Left lung (tissue), 10 donors: ENCODE measurements around the gene IGDCC3. TPM values are rescaled to one million over a fixed set of nuclear protein-coding genes. Genes with fewer than 3 reads are reported as not detected.

Source experiments
- ATAC-seq: fragments of 200-7000 bp; cut with Tn5 transposase; one replicate; pipeline ENCODE4 v1.9.1; 2020; ENCODE audit warnings: moderate library complexity
- DNase-seq, 4 donors: peaks; one replicate each; pipeline ENCODE4 v3.0.0-alpha.2; 2013 to 2020
- H3K27ac ChIP-seq, 2 donors: fragments of 200-600 bp; sonication (generic) in 1 of 2; one replicate each; pipeline versions ENCODE4 v1.5.0 to v1.8.0; 2020 to 2021
- H3K27me3 ChIP-seq, 2 donors: fragments of 200-600 bp; sonication (generic) in 1 of 2; one replicate each; pipeline versions ENCODE4 v1.5.0 to v1.8.0; 2020 to 2021
- H3K36me3 ChIP-seq, 2 donors: fragments of 200-600 bp; sonication (generic) in 1 of 2; one replicate each; pipeline versions ENCODE4 v1.5.0 to v1.8.0; 2020 to 2021
- H3K4me1 ChIP-seq, 2 donors: fragments of 200-600 bp; one replicate each; pipeline ENCODE4 v1.8.0; 2021
- H3K4me3 ChIP-seq, 2 donors: fragments of 200-600 bp; sonication (generic) in 1 of 2; one replicate each; pipeline versions ENCODE4 v1.5.0 to v1.8.0; 2020 to 2021; ENCODE audit warnings: mild to moderate bottlenecking in 1 of 2
- H3K9me3 ChIP-seq, 2 donors: fragments of 200-600 bp; sonication (generic) in 1 of 2; one replicate each; pipeline versions ENCODE4 v1.5.0 to v1.8.0; 2020 to 2021
- CTCF ChIP-seq, 2 donors: fragments of 200-600 bp; sonication (generic) in 1 of 2; IDR thresholded peaks; one replicate each; pipeline versions ENCODE4 v1.5.0 to v1.8.0; 2021; ENCODE audit warnings: antibody characterized with exemption in 2 of 2
- intact Hi-C, 2 donors: fragments of 100-400 bp; cut with DNase I; formaldehyde crosslinking; loops; one replicate each; pipeline versions ENCODE4 v1.11.2 to v1.14.2; 2022
- polyA plus RNA-seq, 6 donors: library from polyadenylated mRNA; unstranded; fragments of 120-200 nt; gene quantifications; one replicate each; pipeline ENCODE4 v1.2.1, GENCODE V29; 2013; ENCODE audit not compliant: insufficient read length in 6 of 6
- total RNA-seq, 2 donors: library from RNA; stranded (reverse); fragmentation: NEBNext Ultra II Directional; extraction: Animal tissue kit (Norgen Biotek cat#: 25700); gene quantifications; one replicate each; pipeline ENCODE4 v1.2.1, GENCODE V29; 2021
- donor health status: DM: no; HTN: yes; CAD: no.
- donor health status: DM: no; HTN: no; CAD: no.

Gene IGDCC3
- total and polyA plus RNA-seq, 8 donors = 0.20 to 12.8 (median 11.5) TPM; not detected in 1

GRCh38 chr15:65408324-65409035 lies 30.7 kb upstream of the IGDCC3 start:
- Histone ChIP-seq H3K9me3 (no peaks in the 10 kb centered on the region), H3K4me3 (no peak overlapping the region), H3K36me3 (no peaks in the 10 kb centered on the region), H3K27ac (no peak overlapping the region), H3K27me3 (peaks cover 0 to 28% of the 10 kb centered on the region in 2 donors), H3K4me1 (peaks cover 0 to 6% of the 10 kb centered on the region in 2 donors)
- TF ChIP-seq CTCF (IDR thresholded peaks at IDR 0.05) = no peak
- ATAC-seq = peak; percentile 66
- no peak for DNase-seq
- intact Hi-C loops = no loop called here

- intact Hi-C loops = no loop called here
- no peaks in the 10 kb centered on the region for H3K36me3 ChIP-seq
- H3K27me3 ChIP-seq = peaks cover 0 to 28% of the 10 kb centered on the region in 2 donors
- H3K4me1 ChIP-seq = peaks cover 0 to 10% of the 10 kb centered on the region in 2 donors
- ATAC-seq = no peak
- no peak for TF ChIP-seq CTCF (IDR thresholded peaks at IDR 0.05)
- no peaks in the 10 kb centered on the region for H3K9me3 ChIP-seq
- no peak overlapping the region for H3K27ac ChIP-seq
- H3K4me3 ChIP-seq = no peak overlapping the region
- DNase-seq = no peak
These were observed 28.7 kb upstream of the IGDCC3 start for GRCh38 chr15:65406424-65407000.

GRCh38 chr15:65405791-65406423 lies 28.1 kb upstream of the IGDCC3 start:
- DNase-seq (no peak), ATAC-seq (no peak)
- Histone ChIP-seq H3K4me1 (peaks cover 4 to 16% of the 10 kb centered on the region in 2 donors), H3K9me3 (no peaks in the 10 kb centered on the region), H3K4me3 (no peak overlapping the region), H3K36me3 (no peaks in the 10 kb centered on the region), H3K27me3 (peaks cover 0 to 24% of the 10 kb centered on the region in 2 donors), H3K27ac (no peak overlapping the region)
- intact Hi-C loops = no loop called here
- no peak for TF ChIP-seq CTCF (IDR thresholded peaks at IDR 0.05)

- Histone ChIP-seq H3K27me3 (peaks cover 0 to 17% of the 10 kb centered on the region in 2 donors), H3K27ac (no peak overlapping the region), H3K36me3 (no peaks in the 10 kb centered on the region), H3K4me3 (no peak overlapping the region), H3K9me3 (no peaks in the 10 kb centered on the region), H3K4me1 (peaks cover 4 to 20% of the 10 kb centered on the region in 2 donors)
- ATAC-seq (no peak), DNase-seq (no peak)
- intact Hi-C loops = no loop called here
- TF ChIP-seq CTCF (IDR thresholded peaks at IDR 0.05) = no peak
These were observed 26.5 kb upstream of the IGDCC3 start for GRCh38 chr15:65404186-65404872.

- Histone ChIP-seq H3K36me3 (no peaks in the 10 kb centered on the region), H3K9me3 (no peaks in the 10 kb centered on the region), H3K27ac (no peak overlapping the region), H3K4me1 (peaks cover 4 to 13% of the 10 kb centered on the region in 2 donors), H3K4me3 (no peak overlapping the region), H3K27me3 (peaks cover 2 to 29% of the 10 kb centered on the region in 2 donors)
- intact Hi-C loops = no loop called here
- no peak for TF ChIP-seq CTCF (IDR thresholded peaks at IDR 0.05)
- ATAC-seq (no peak), DNase-seq (no peak)
These were observed 25.2 kb upstream of the IGDCC3 start for GRCh38 chr15:65402961-65403360.
